Neuronal stem cell (in vitro differentiated cells): ENCODE measurements around the gene TMCC1.

Experiments used
- DNase-seq: peaks from one replicate; pipeline ENCODE4 v3.0.0-alpha.2; 2013; ENCODE audit warnings: low spot score
- H2AFZ ChIP-seq: one replicate; pipeline ENCODE4 v1.6.1; 2013; ENCODE audit warnings: mild to moderate bottlenecking, low read length, inconsistent platforms
- H2AK5ac ChIP-seq: 2 replicates; pipeline ENCODE4 v1.6.1; 2013; ENCODE audit warnings: low read depth, mild to moderate bottlenecking, inconsistent platforms, low read length, moderate library complexity, mixed read lengths
- H2BK120ac ChIP-seq: 2 replicates; pipeline ENCODE4 v1.6.1; 2013; ENCODE audit warnings: low read depth, mild to moderate bottlenecking, inconsistent platforms, low read length, moderate library complexity, mixed read lengths
- H2BK12ac ChIP-seq: one replicate; pipeline ENCODE4 v1.6.1; 2013; ENCODE audit warnings: low read length, inconsistent platforms
- H2BK15ac ChIP-seq: 2 replicates; pipeline ENCODE4 v1.6.1; 2013; ENCODE audit warnings: mild to moderate bottlenecking, low read length, inconsistent platforms, mixed read lengths
- H2BK5ac ChIP-seq: one replicate; pipeline ENCODE4 v1.6.1; 2013; ENCODE audit warnings: inconsistent platforms, mild to moderate bottlenecking, low read length, moderate library complexity
- H3K14ac ChIP-seq: one replicate; pipeline ENCODE4 v1.6.1; 2013; ENCODE audit warnings: low read length, inconsistent platforms
- H3K18ac ChIP-seq: 2 replicates; pipeline ENCODE4 v1.6.1; 2013; ENCODE audit warnings: low read length, inconsistent platforms
- H3K23ac ChIP-seq: 2 replicates; pipeline ENCODE4 v1.6.1; 2013; ENCODE audit warnings: low read depth, mild to moderate bottlenecking, mixed read lengths, low read length, inconsistent platforms; ENCODE audit not compliant: poor library complexity
- H3K27ac ChIP-seq: replicated peaks from 3 replicates; pipeline ENCODE4 v1.5.1; 2013; ENCODE audit warnings: low read length, inconsistent platforms
- H3K27me3 ChIP-seq, 3 experiments: 2 replicates each; pipeline ENCODE4 v1.6.1; 2013; ENCODE audit warnings: low read length in 3 of 3, mild to moderate bottlenecking in 2 of 3, inconsistent platforms in 1 of 3, low read depth in 1 of 3, mixed read lengths in 1 of 3, moderate library complexity in 1 of 3; ENCODE audit not compliant: control insufficient read depth in 3 of 3, insufficient read depth in 3 of 3
- H3K36me3 ChIP-seq, 2 donors: replicated peaks in 1 of 2; 2 replicates each; pipeline ENCODE4 v1.6.1; 2013; ENCODE audit warnings: low read length in 2 of 2; ENCODE audit not compliant: control insufficient read depth in 2 of 2, insufficient read depth in 2 of 2
- H3K4ac ChIP-seq: 2 replicates; pipeline ENCODE4 v1.6.1; 2013; ENCODE audit warnings: inconsistent platforms, mild to moderate bottlenecking, low read length, moderate library complexity
- H3K4me1 ChIP-seq, 2 donors: 1 replicate in 1 of 2; 2 replicates in 1 of 2; pipeline ENCODE4 v1.6.1; 2013; ENCODE audit warnings: low read length in 2 of 2, low read depth in 1 of 2; ENCODE audit not compliant: control insufficient read depth in 2 of 2, insufficient read depth in 1 of 2
- H3K4me2 ChIP-seq: one replicate; pipeline ENCODE4 v1.6.1; 2013; ENCODE audit warnings: mild to moderate bottlenecking, low read length, inconsistent platforms; ENCODE audit not compliant: insufficient read depth, poor library complexity, severe bottlenecking
- H3K4me3 ChIP-seq, 2 donors: 2 replicates each; pipeline ENCODE4 v1.5.1; 2013; ENCODE audit warnings: low read length in 2 of 2, mild to moderate bottlenecking in 2 of 2, inconsistent platforms in 1 of 2, moderate library complexity in 1 of 2
- H3K79me1 ChIP-seq: one replicate; pipeline ENCODE4 v1.6.1; 2013; ENCODE audit warnings: low read depth, mild to moderate bottlenecking, inconsistent platforms, low read length, moderate library complexity
- H3K9ac ChIP-seq: one replicate; pipeline ENCODE4 v1.6.1; 2013; ENCODE audit warnings: mild to moderate bottlenecking, low read depth, low read length, inconsistent platforms; ENCODE audit not compliant: poor library complexity
- H3K9me3 ChIP-seq, 2 donors: replicated peaks in 1 of 2; 2 replicates each; pipeline versions ENCODE3 to v1.6.1; 2013; ENCODE audit warnings: low read length in 2 of 2, mild to moderate bottlenecking in 2 of 2, inconsistent platforms in 1 of 2, low read depth in 1 of 2, mixed read lengths in 1 of 2, moderate library complexity in 1 of 2; ENCODE audit not compliant: control insufficient read depth in 2 of 2, insufficient read depth in 1 of 2
- H4K8ac ChIP-seq: one replicate; pipeline ENCODE4 v1.6.1; 2013; ENCODE audit warnings: low read depth, mild to moderate bottlenecking, inconsistent platforms, low read length, moderate library complexity
- H4K91ac ChIP-seq: one replicate; pipeline ENCODE4 v1.6.1; 2013; ENCODE audit warnings: low read length, low read depth, mild to moderate bottlenecking, inconsistent platforms; ENCODE audit not compliant: poor library complexity
- WGBS, 2 donors: extraction: QIAGEN DNeasy Blood & Tissue Kit; methylation state at CpG; one replicate each; pipeline ENCODE4 v1.1.7; 2013; ENCODE audit warnings: missing lambda C conversion rate in 2 of 2, mixed read lengths in 1 of 2; ENCODE audit not compliant: insufficient read length in 2 of 2, insufficient replicate concordance in 1 of 2; ENCODE audit errors: extremely low coverage in 2 of 2; 5-methylcytosine and 5-hydroxymethylcytosine counted together

TMCC1 gene

DNA sequence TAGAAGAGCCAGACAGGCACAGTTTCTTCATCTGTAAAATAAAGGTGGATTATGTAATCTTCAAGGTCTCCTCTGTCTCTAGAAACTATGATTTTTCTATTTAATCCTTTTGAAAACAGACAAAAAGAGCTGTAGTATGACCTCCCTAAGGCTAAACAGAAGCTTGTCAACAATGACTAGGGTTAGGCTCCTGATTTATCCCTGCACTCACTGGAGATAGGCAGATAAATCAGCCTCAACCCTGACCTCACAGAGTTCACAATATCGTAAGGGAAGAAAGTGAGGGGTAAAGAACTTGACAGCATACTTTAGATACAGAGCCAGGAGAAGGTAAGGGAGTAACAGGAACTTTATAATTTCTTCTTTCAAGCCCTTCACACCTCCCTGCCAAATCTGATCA lies 124.8 kb downstream of the TMCC1 start:
- DNase-seq: no peak
- H3K9ac ChIP-seq: no peak overlapping the region
- H3K14ac ChIP-seq: no peak overlapping the region
- H2BK12ac ChIP-seq: no peak overlapping the region
- no peaks in the 10 kb centered on the region for H3K9me3 ChIP-seq
- peaks cover 0 to 5% of the 10 kb centered on the region in 2 donors for H3K36me3 ChIP-seq
- no peak overlapping the region for H3K4me2 ChIP-seq
- H3K23ac ChIP-seq: no peak overlapping the region
- no peak overlapping the region for H2AK5ac ChIP-seq
- H4K91ac ChIP-seq: no peak overlapping the region
- no peak overlapping the region for H3K27ac ChIP-seq
- no peak overlapping the region for H2BK15ac ChIP-seq
- no peak overlapping the region for H2BK5ac ChIP-seq
- H3K79me1 ChIP-seq: no peaks in the 10 kb centered on the region
- H3K4me1 ChIP-seq: peaks cover 1 to 6% of the 10 kb centered on the region in 2 donors
- no peak overlapping the region for H2BK120ac ChIP-seq
- no peak overlapping the region for H3K4me3 ChIP-seq
- no peak overlapping the region for H3K4ac ChIP-seq
- H4K8ac ChIP-seq: no peak overlapping the region
- H2AFZ ChIP-seq: no peak overlapping the region
- no peak overlapping the region for H3K18ac ChIP-seq
- no peaks in the 10 kb centered on the region for H3K27me3 ChIP-seq
- no CpG with 5 or more reads among the region's 1 CpG for WGBS, 2 donors

DNA sequence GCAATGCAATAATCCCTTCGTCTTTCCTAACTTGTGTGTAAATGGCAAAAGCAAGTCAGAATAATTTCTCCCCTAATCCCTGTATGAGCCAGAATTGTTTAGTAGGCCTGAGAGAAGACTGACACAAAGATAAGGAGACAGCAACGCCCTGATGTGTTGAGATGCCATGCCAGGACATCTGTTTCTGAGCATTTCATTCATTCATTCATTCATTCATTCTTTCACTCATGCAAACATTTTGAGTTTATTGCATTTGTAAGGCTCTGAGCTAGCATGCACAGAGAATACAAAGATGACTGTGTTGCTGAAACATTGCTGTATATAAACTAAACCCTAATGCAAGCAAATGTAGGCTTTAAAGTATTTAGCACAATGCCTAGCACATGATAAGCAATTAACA lies 127.4 kb downstream of the TMCC1 start:
- no CpG with 5 or more reads among the region's 2 CpGs for WGBS, 2 donors
- H2BK5ac ChIP-seq: no peak overlapping the region
- H3K27me3 ChIP-seq: no peaks in the 10 kb centered on the region
- H3K18ac ChIP-seq: no peak overlapping the region
- H3K14ac ChIP-seq: no peak overlapping the region
- DNase-seq: no peak
- H3K9me3 ChIP-seq: no peaks in the 10 kb centered on the region
- H2BK120ac ChIP-seq: no peak overlapping the region
- no peak overlapping the region for H3K4me2 ChIP-seq
- H2BK15ac ChIP-seq: no peak overlapping the region
- no peak overlapping the region for H3K27ac ChIP-seq
- H2BK12ac ChIP-seq: no peak overlapping the region
- H2AFZ ChIP-seq: no peak overlapping the region
- no peak overlapping the region for H3K23ac ChIP-seq
- no peak overlapping the region for H3K9ac ChIP-seq
- H3K36me3 ChIP-seq: peaks cover 0 to 5% of the 10 kb centered on the region in 2 donors
- H3K4me1 ChIP-seq: peaks cover 1 to 6% of the 10 kb centered on the region in 2 donors
- no peak overlapping the region for H3K4me3 ChIP-seq
- no peak overlapping the region for H3K4ac ChIP-seq
- H4K91ac ChIP-seq: no peak overlapping the region
- no peak overlapping the region for H4K8ac ChIP-seq
- no peak overlapping the region for H2AK5ac ChIP-seq
- H3K79me1 ChIP-seq: no peaks in the 10 kb centered on the region

DNA sequence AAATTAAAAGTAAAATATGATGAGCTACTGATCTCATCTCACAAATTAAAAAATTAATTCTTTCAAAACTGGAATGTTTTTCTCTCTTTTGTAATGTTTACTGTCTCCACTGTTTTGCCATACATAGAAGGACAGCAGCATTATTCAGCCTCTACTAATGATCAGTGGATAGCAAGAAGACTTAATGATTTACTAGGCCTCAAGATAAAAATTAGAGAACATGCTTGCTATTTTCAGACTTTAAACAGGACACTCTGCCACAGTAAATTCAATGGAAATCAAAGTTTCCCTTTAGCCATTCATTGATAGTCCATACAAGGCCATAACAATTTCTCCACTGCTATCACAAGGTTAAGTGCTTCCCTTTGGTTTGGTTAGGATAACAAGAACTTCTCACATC lies 129.4 kb downstream of the TMCC1 start:
- Histone ChIP-seq H3K27me3 (no peaks in the 10 kb centered on the region), H2AFZ (no peak overlapping the region), H2BK15ac (no peak overlapping the region), H3K36me3 (no peaks in the 10 kb centered on the region), H2BK5ac (no peak overlapping the region), H3K18ac (no peak overlapping the region), H3K23ac (no peak overlapping the region), H4K91ac (no peak overlapping the region), H3K4me2 (no peak overlapping the region), H3K27ac (no peak overlapping the region), H3K9me3 (no peaks in the 10 kb centered on the region), H3K4ac (no peak overlapping the region), H2BK12ac (no peak overlapping the region), H3K79me1 (peaks cover 3% of the 10 kb centered on the region), H2BK120ac (no peak overlapping the region), H3K4me1 (peaks cover 1 to 6% of the 10 kb centered on the region in 2 donors), H4K8ac (no peak overlapping the region), H3K4me3 (no peak overlapping the region), H3K14ac (no peak overlapping the region), H3K9ac (no peak overlapping the region), H2AK5ac (no peak overlapping the region)
- DNase-seq: no peak

DNA sequence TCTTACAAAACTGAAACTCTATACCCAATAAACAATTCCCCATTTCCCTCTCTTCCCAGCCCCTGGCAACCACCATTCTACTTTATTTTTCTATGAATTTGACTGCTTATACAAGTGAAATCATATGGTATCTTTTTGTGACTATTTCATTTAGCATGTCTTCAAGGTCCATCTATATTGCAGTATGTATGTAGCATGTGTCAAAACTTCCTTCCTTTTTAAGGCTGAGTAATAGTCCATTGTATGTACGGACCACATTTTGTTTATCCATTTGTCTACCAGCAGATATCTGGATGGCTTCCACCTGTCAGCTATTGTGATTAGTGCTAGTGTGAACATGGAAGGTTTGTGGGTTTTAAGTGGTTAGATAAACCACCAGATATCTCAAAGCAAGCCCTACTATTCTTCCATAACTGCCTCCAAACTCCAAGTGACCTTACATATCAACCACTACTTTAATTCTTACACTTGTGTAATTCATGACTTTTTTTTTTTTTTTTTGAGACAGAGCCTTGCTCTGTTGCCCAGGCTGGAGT lies 134.7 kb downstream of the TMCC1 start:
- no peak overlapping the region for H3K14ac ChIP-seq
- H3K79me1 ChIP-seq: peaks cover 3% of the 10 kb centered on the region
- H3K4me3 ChIP-seq: no peak overlapping the region
- no peaks in the 10 kb centered on the region for H3K27me3 ChIP-seq
- no peak overlapping the region for H3K4ac ChIP-seq
- no peak overlapping the region for H4K8ac ChIP-seq
- WGBS, 2 donors: no CpG with 5 or more reads among the region's 1 CpG
- H4K91ac ChIP-seq: no peak overlapping the region
- H2AFZ ChIP-seq: no peak overlapping the region
- no peak overlapping the region for H3K4me2 ChIP-seq
- no peak overlapping the region for H3K18ac ChIP-seq
- no peak overlapping the region for H2BK120ac ChIP-seq
- H2BK15ac ChIP-seq: no peak overlapping the region
- no peak for DNase-seq
- no peak overlapping the region for H3K23ac ChIP-seq
- H3K9me3 ChIP-seq: peaks cover 0 to 2% of the 10 kb centered on the region in 2 donors
- H3K36me3 ChIP-seq: peaks cover 0 to 5% of the 10 kb centered on the region in 2 donors
- H3K27ac ChIP-seq: no peak overlapping the region
- no peak overlapping the region for H2BK5ac ChIP-seq
- H2BK12ac ChIP-seq: no peak overlapping the region
- H2AK5ac ChIP-seq: no peak overlapping the region
- no peaks in the 10 kb centered on the region for H3K4me1 ChIP-seq
- H3K9ac ChIP-seq: no peak overlapping the region
